Measurements from ENCODE around the gene CFAP221. TPM values are rescaled to one million over a fixed set of nuclear protein-coding genes. Genes with fewer than 3 reads are reported as not detected.

The CFAP221 gene
- total RNA-seq, 2 experiments from 2014 or later, result not detected

DNA sequence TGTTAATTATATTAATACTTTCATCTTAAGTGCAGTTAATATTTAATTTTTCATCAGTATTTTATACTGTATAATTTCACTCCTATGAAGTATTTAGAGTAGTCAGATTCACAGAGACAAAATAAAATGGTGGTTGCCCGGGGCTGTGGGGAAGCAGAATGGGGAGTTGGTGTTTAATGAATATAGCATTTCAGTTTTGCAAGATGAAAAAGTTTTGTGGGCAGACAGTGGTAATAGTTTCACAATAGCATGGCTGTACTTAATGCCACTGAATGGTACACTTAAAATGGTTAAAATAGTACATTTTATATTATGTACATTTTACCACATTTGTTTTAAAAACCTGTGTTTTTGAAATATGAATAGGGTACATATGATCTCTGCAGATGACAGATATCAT lies 31.2 kb downstream of the CFAP221 start:
- H3K36me3 ChIP-seq (ENCODE audit: insufficient read depth, low read length), result no peaks in the 10 kb centered on the region
- H4K20me1 ChIP-seq (ENCODE audit: insufficient read depth, low read length), result no peaks in the 10 kb centered on the region
- no peak overlapping the region for H3K4me2 ChIP-seq (ENCODE audit: low read length)
- TF ChIP-seq, protein P1, sequence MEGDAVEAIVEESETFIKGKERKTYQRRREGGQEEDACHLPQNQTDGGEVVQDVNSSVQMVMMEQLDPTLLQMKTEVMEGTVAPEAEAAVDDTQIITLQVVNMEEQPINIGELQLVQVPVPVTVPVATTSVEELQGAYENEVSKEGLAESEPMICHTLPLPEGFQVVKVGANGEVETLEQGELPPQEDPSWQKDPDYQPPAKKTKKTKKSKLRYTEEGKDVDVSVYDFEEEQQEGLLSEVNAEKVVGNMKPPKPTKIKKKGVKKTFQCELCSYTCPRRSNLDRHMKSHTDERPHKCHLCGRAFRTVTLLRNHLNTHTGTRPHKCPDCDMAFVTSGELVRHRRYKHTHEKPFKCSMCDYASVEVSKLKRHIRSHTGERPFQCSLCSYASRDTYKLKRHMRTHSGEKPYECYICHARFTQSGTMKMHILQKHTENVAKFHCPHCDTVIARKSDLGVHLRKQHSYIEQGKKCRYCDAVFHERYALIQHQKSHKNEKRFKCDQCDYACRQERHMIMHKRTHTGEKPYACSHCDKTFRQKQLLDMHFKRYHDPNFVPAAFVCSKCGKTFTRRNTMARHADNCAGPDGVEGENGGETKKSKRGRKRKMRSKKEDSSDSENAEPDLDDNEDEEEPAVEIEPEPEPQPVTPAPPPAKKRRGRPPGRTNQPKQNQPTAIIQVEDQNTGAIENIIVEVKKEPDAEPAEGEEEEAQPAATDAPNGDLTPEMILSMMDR (conservative IDR thresholded peaks at IDR 0.05; ENCODE audit: low read length), result no peak
- TF ChIP-seq EZH2phosphoT487 (IDR thresholded peaks at IDR 0.05; ENCODE audit: borderline replicate concordance, low read depth, low read length), result no peak
- no peaks in the 10 kb centered on the region for H3K9me3 ChIP-seq (ENCODE audit: low read length)
- CTCF ChIA-PET (ENCODE audit: unreplicated experiment), result no interaction called here
- no peak for DNase-seq (ENCODE audit: low spot score)
- no peak overlapping the region for H3K27ac ChIP-seq (ENCODE audit: low read depth, low read length, poor library complexity, severe bottlenecking)
- no peaks in the 10 kb centered on the region for H3K79me2 ChIP-seq (ENCODE audit: insufficient read depth, low read depth, low read length)
- no peaks in the 10 kb centered on the region for H3K9me2 ChIP-seq (ENCODE audit: insufficient read depth, low read length)
- POLR2A ChIA-PET, result no interaction called here
- no peak overlapping the region for H3K4me3 ChIP-seq (ENCODE audit: low read depth, low read length, poor library complexity, severe bottlenecking)
- BruUV-seq (replicated peaks), result no TSS peak
- intact Hi-C loops (cut with micrococcal nuclease; ENCODE audit: unreplicated experiment), result no loop called here
- no peaks in the 10 kb centered on the region for H3K4me1 ChIP-seq (ENCODE audit: insufficient read depth, low read length, poor library complexity, severe bottlenecking)
- H2AFZ ChIP-seq (ENCODE audit: low read length), result no peak overlapping the region

DNA sequence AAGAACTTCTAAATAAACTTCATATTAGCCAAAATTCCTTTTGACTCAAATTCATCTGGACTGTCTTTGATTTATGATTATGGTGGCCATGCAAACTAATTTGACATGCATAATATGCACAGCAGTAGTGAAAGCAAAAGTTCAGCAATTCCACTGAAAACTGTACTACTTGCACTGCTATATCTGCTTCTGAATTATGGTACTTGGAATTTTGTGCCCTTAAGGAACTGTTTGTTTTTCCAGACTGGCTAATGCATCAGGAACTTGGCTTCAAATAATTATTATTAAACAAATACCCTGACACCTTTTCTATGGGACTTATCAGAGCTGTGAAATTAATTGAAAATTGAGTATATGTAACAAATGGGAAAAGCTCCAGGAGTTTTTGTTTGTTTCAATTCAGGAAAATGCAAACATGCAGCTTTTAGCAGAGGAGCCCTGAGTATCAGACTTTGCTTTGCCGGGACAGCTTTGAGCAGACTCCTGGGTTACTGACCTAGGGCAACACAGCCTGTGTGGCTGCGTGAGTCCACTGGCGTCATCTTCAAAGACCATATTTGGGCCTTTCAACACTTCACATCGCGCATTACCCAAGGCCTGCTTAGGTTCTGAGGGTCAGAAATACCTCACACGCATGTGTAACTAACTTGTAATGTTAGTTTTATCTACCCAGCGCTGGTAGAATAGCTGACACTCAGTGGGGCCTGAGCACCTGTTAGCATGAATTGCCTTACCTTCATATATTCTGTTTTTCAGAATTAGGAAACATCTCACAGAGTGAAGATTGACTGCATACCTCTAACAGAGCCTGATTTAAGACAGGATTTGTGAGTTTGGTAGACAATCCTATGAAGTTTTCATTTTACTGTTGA lies 35.4 kb downstream of the CFAP221 start:
- H3K27ac ChIP-seq (ENCODE audit: low read depth, low read length, poor library complexity, severe bottlenecking), result no peak overlapping the region
- H3K9me3 ChIP-seq (ENCODE audit: low read length), result no peaks in the 10 kb centered on the region
- ChIA-PET POLR2A (interaction anchor here (0.6 kb wide), 1 partner anchor 1435 kb away, joined by 3 read pairs; no protein-coding TSS in a partner anchor), CTCF (ENCODE audit: unreplicated experiment) (no interaction called here)
- no peaks in the 10 kb centered on the region for H4K20me1 ChIP-seq (ENCODE audit: insufficient read depth, low read length)
- BruUV-seq (replicated peaks), result no TSS peak
- TF ChIP-seq, protein P1 (conservative IDR thresholded peaks at IDR 0.05; ENCODE audit: low read length), result no peak
- no peak for TF ChIP-seq EZH2phosphoT487 (IDR thresholded peaks at IDR 0.05; ENCODE audit: borderline replicate concordance, low read depth, low read length)
- no peak overlapping the region for H2AFZ ChIP-seq (ENCODE audit: low read length)
- no peaks in the 10 kb centered on the region for H3K4me1 ChIP-seq (ENCODE audit: insufficient read depth, low read length, poor library complexity, severe bottlenecking)
- no peak overlapping the region for H3K4me2 ChIP-seq (ENCODE audit: low read length)
- H3K4me3 ChIP-seq (ENCODE audit: low read depth, low read length, poor library complexity, severe bottlenecking), result no peak overlapping the region
- no peaks in the 10 kb centered on the region for H3K36me3 ChIP-seq (ENCODE audit: insufficient read depth, low read length)
- H3K9me2 ChIP-seq (ENCODE audit: insufficient read depth, low read length), result no peaks in the 10 kb centered on the region
- no peak for DNase-seq (ENCODE audit: low spot score)
- no peaks in the 10 kb centered on the region for H3K79me2 ChIP-seq (ENCODE audit: insufficient read depth, low read depth, low read length)
- intact Hi-C loops (cut with micrococcal nuclease; ENCODE audit: unreplicated experiment), result no loop called here

DNA sequence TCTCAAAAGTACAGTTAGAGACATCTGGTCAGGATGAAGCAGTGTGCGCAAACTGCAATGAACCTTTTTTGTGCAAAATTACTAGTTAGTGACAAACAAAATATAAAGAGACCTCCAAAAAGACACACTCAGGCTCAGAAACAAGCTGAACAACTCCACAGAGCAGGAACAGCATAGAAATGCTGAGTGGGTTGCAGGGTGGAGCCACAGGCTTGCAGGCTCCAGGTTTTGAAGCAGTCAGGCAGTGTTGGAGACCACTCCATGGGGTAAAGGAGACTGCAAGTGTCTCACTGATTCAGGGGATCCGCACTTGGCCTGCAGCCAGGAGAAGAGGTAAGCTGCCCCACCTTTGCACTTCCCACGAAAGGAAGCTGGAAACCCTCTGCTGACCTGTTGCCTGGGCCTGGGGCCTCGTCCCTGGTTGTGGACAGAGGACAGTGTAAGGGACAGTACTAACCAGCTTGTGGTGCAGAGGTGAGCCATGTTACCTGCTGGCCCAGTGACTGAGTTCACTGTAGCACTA lies 36.4 kb downstream of the CFAP221 start:
- ChIA-PET POLR2A (no interaction called here), CTCF (ENCODE audit: unreplicated experiment) (no interaction called here)
- no peak for TF ChIP-seq EZH2phosphoT487 (IDR thresholded peaks at IDR 0.05; ENCODE audit: borderline replicate concordance, low read depth, low read length)
- TF ChIP-seq, protein P1 (conservative IDR thresholded peaks at IDR 0.05; ENCODE audit: low read length), result no peak
- Histone ChIP-seq H3K79me2 (ENCODE audit: insufficient read depth, low read depth, low read length) (no peaks in the 10 kb centered on the region), H3K4me3 (ENCODE audit: low read depth, low read length, poor library complexity, severe bottlenecking) (no peak overlapping the region), H3K4me1 (ENCODE audit: insufficient read depth, low read length, poor library complexity, severe bottlenecking) (no peaks in the 10 kb centered on the region), H4K20me1 (ENCODE audit: insufficient read depth, low read length) (no peaks in the 10 kb centered on the region), H3K4me2 (ENCODE audit: low read length) (no peak overlapping the region), H3K9me2 (ENCODE audit: insufficient read depth, low read length) (no peaks in the 10 kb centered on the region), H3K27ac (ENCODE audit: low read depth, low read length, poor library complexity, severe bottlenecking) (no peak overlapping the region), H3K9me3 (ENCODE audit: low read length) (no peaks in the 10 kb centered on the region), H3K36me3 (ENCODE audit: insufficient read depth, low read length) (no peaks in the 10 kb centered on the region), H2AFZ (ENCODE audit: low read length) (no peak overlapping the region)
- intact Hi-C loops (cut with micrococcal nuclease; ENCODE audit: unreplicated experiment), result no loop called here
- DNase-seq (ENCODE audit: low spot score), result no peak
- BruUV-seq (replicated peaks), result no TSS peak
